HepG2 (cell line): ENCODE data around the gene LRRC45. TPM values are rescaled to one million over a fixed set of nuclear protein-coding genes. Genes with fewer than 3 reads are reported as not detected.

Experiments
- DDIT3 ChIP-seq: sonication (generic); formaldehyde crosslinking; IDR thresholded peaks from 2 replicates; pipeline ENCODE4 v1.4.0; 2020; ENCODE audit warnings: mild to moderate bottlenecking, missing genetic modification reagents
- E2F2 ChIP-seq: sonication (generic); formaldehyde crosslinking; IDR thresholded peaks from 2 replicates; pipeline ENCODE4 v1.4.0; 2020; ENCODE audit warnings: missing genetic modification reagents, borderline replicate concordance
- ETS1 ChIP-seq: sonication (generic); formaldehyde crosslinking; IDR thresholded peaks from 2 replicates; pipeline ENCODE4 v1.4.0; 2020; ENCODE audit warnings: missing genetic modification reagents
- MYPOP ChIP-seq: sonication (generic); formaldehyde crosslinking; IDR thresholded peaks from 2 replicates; pipeline ENCODE4 v1.8.1; 2023; ENCODE audit warnings: mild to moderate bottlenecking, moderate library complexity, missing genetic modification reagents
- ONECUT2 ChIP-seq: sonication (generic); formaldehyde crosslinking; IDR thresholded peaks from 2 replicates; pipeline ENCODE4 v1.4.0; 2020; ENCODE audit warnings: missing genetic modification reagents
- RBAK ChIP-seq: sonication (generic); formaldehyde crosslinking; IDR thresholded peaks from 2 replicates; pipeline ENCODE4 v1.5.1; 2020; ENCODE audit warnings: mild to moderate bottlenecking, missing genetic modification reagents
- SP1 ChIP-seq, 2 experiments: fragments of 450-650 bp in 1 of 2; sonication (generic) in 1 of 2; formaldehyde crosslinking in 1 of 2; IDR thresholded peaks; 2 replicates each; pipeline versions ENCODE4 v1.4.0 to v1.6.1; 2016 to 2020; ENCODE audit warnings: missing genetic modification reagents in 1 of 2
- ZBTB39 ChIP-seq: sonication (generic); formaldehyde crosslinking; IDR thresholded peaks from 2 replicates; pipeline ENCODE4 v1.5.0; 2020; ENCODE audit warnings: missing genetic modification reagents
- ZBTB4 ChIP-seq: sonication (generic); formaldehyde crosslinking; IDR thresholded peaks from 2 replicates; pipeline ENCODE4 v1.4.0; 2020; ENCODE audit warnings: missing genetic modification reagents, mild to moderate bottlenecking, borderline replicate concordance
- ZFP62 ChIP-seq: sonication (generic); formaldehyde crosslinking; IDR thresholded peaks from 2 replicates; pipeline ENCODE4 v1.4.0; 2020; ENCODE audit warnings: missing genetic modification reagents
- ZNF329 ChIP-seq: sonication (generic); formaldehyde crosslinking; IDR thresholded peaks from 2 replicates; pipeline ENCODE4 v1.9.0; 2021; ENCODE audit warnings: low read depth, mild to moderate bottlenecking, missing genetic modification reagents
- ZNF574 ChIP-seq: sonication (generic); formaldehyde crosslinking; IDR thresholded peaks from 2 replicates; pipeline ENCODE4 v1.4.0; 2020; ENCODE audit warnings: missing genetic modification reagents
- ZNF703 ChIP-seq: sonication (generic); formaldehyde crosslinking; IDR thresholded peaks from 2 replicates; pipeline ENCODE4 v1.5.1; 2020; ENCODE audit warnings: missing genetic modification reagents, mild to moderate bottlenecking, moderate library complexity, borderline replicate concordance
- polyA plus RNA-seq, 8 experiments: library from polyadenylated mRNA; depleted of rRNA in 3 of 8; stranded (reverse) in 7 of 8; unstranded in 1 of 8; fragments of >200 nt; fragmentation: Illumina TruSeq in 4 of 8; extraction: Trizol in 4 of 8; gene quantifications; 2 replicates each; pipeline versions ENCODE4 v1.2.1 to v1.2.3, GENCODE V29; 2011 to 2016; ENCODE audit warnings: low read depth in 4 of 8, missing spikeins in 1 of 8, mixed read lengths in 1 of 8; ENCODE audit not compliant: insufficient read depth in 1 of 8
- total RNA-seq, 5 experiments: library from RNA; depleted of rRNA; stranded (reverse); fragments of >200 nt; fragmentation: Illumina TruSeq; extraction: Trizol; gene quantifications; 2 replicates each; pipeline ENCODE4 v1.2.3, GENCODE V29; 2016; ENCODE audit warnings: low read depth in 1 of 5

LRRC45 gene
- total and polyA plus RNA-seq, 2 of the 13 experiments (the other 11 are each of a cell fraction or from before 2014, with no cell fraction given) = 11.6 to 48.1 TPM

GRCh38 chr17:82023447-82024241 is 539 bp downstream of the LRRC45 start (continued):
- TF ChIP-seq ZNF329 (CRISPR knock-in tag) (no peak), ZFP62 (CRISPR knock-in tag) (no peak), ZBTB4 (CRISPR knock-in tag) (no peak), ONECUT2 (CRISPR knock-in tag) (no peak), ETS1 (CRISPR knock-in tag) (no peak), DDIT3 (no peak), SP1 (IDR thresholded peaks at IDR 0.05) (no peak), SP1 (CRISPR knock-in tag; IDR thresholded peaks at IDR 0.05) (no peak), RBAK (CRISPR knock-in tag) (no peak), ZNF703 (CRISPR knock-in tag) (no peak; the same call in 1 of the 2 replicates), MYPOP (peak; percentile 78; the same call in 1 of the 2 replicates), E2F2 (CRISPR knock-in tag) (no peak), ZNF574 (CRISPR knock-in tag) (no peak; the same call in 1 of the 2 replicates), ZBTB39 (CRISPR knock-in tag) (no peak)
